Measurements from ENCODE around the gene TBCD. TPM values are rescaled to one million over a fixed set of nuclear protein-coding genes. Genes with fewer than 3 reads are reported as not detected.

Gene TBCD
- total RNA-seq, 1 experiment from 2014 or later = 173 TPM

- TF ChIP-seq ZNF317 (CRISPR knock-in tag; IDR thresholded peaks at IDR 0.05; ENCODE audit: borderline replicate concordance, low read depth) (no peak), ZNF416 (CRISPR knock-in tag; IDR thresholded peaks at IDR 0.05) (no peak), SP1 (CRISPR knock-in tag; conservative IDR thresholded peaks at IDR 0.05) (no peak), ZNF512 (CRISPR knock-in tag; IDR thresholded peaks at IDR 0.05; ENCODE audit: borderline replicate concordance) (no peak), NFE2L1 (CRISPR knock-in tag; IDR thresholded peaks at IDR 0.05) (no peak), HMGA2 (CRISPR knock-in tag; IDR thresholded peaks at IDR 0.05) (no peak), CDX4 (CRISPR knock-in tag; IDR thresholded peaks at IDR 0.05; ENCODE audit: borderline replicate concordance) (no peak), TP53 (CRISPR knock-in tag; IDR thresholded peaks at IDR 0.05) (no peak)
Observed at GRCh38 chr17:82979718-82980117, 227.9 kb downstream of the TBCD start (continued).

GRCh38 chr17:82980632-82981031 is 228.8 kb downstream of the TBCD start:
- POLR2A ChIA-PET = no interaction called here
- DNase-seq (ENCODE audit: low spot score) (no peak), ATAC-seq (no peak)
- Mint-ChIP-seq H3K27ac (0 out of 2 replicates have a peak overlapping the region, but pooled peaks have one; percentile 50), H3K9me3 (peaks cover 7% of the 10 kb centered on the region), H3K27me3 (ENCODE audit: low read depth) (no peaks in the 10 kb centered on the region), H3K4me1 (peaks cover 17% of the 10 kb centered on the region), H3K4me3 (no peak overlapping the region), H3K36me3 (peaks cover 8% of the 10 kb centered on the region)
- CTCF ChIA-PET = no interaction called here
- no peak for TF ChIP-seq MLX (CRISPR knock-in tag; IDR thresholded peaks at IDR 0.05)
- no peak for TF ChIP-seq GABPB1 (CRISPR knock-in tag; IDR thresholded peaks at IDR 0.05)
- TF ChIP-seq CDX4 (CRISPR knock-in tag; IDR thresholded peaks at IDR 0.05; ENCODE audit: borderline replicate concordance) = no peak
- TF ChIP-seq ZNF232 (CRISPR knock-in tag; IDR thresholded peaks at IDR 0.05) = no peak
- no peak for TF ChIP-seq ZNF138 (CRISPR knock-in tag; conservative IDR thresholded peaks at IDR 0.05)
- TF ChIP-seq NR3C1 (CRISPR knock-in tag; conservative IDR thresholded peaks at IDR 0.05; ENCODE audit: low read depth) = no peak
- TF ChIP-seq ATF3 (CRISPR knock-in tag; conservative IDR thresholded peaks at IDR 0.05) = no peak
- no peak for TF ChIP-seq ATF6 (CRISPR knock-in tag; IDR thresholded peaks at IDR 0.05)
- no peak for TF ChIP-seq FOXJ3 (CRISPR knock-in tag; IDR thresholded peaks at IDR 0.05; ENCODE audit: borderline replicate concordance)
- TF ChIP-seq ZNF416 (CRISPR knock-in tag; IDR thresholded peaks at IDR 0.05) = no peak
- TF ChIP-seq ZNF219 (CRISPR knock-in tag; IDR thresholded peaks at IDR 0.05; ENCODE audit: borderline replicate concordance) = no peak
- TF ChIP-seq NFATC4 (CRISPR knock-in tag; IDR thresholded peaks at IDR 0.05) = no peak
- no peak for TF ChIP-seq NFYB (CRISPR knock-in tag; conservative IDR thresholded peaks at IDR 0.05; ENCODE audit: low read depth)
- no peak for TF ChIP-seq ZNF512 (CRISPR knock-in tag; IDR thresholded peaks at IDR 0.05; ENCODE audit: borderline replicate concordance)
- TF ChIP-seq ZNF281 (CRISPR knock-in tag; IDR thresholded peaks at IDR 0.05) = no peak
- TF ChIP-seq HMGA2 (CRISPR knock-in tag; IDR thresholded peaks at IDR 0.05) = no peak
- TF ChIP-seq AR (CRISPR knock-in tag; IDR thresholded peaks at IDR 0.05) = no peak
